CD4-positive, alpha-beta T cell (primary cell): ENCODE results near the gene INPP4B. TPM values are rescaled to one million over a fixed set of nuclear protein-coding genes. Genes with fewer than 3 reads are reported as not detected.

Experiments used
- ATAC-seq: fragments of 200-7000 bp; cut with Tn5 transposase; one replicate; pipeline ENCODE4 v1.10.0; 2022; ENCODE audit warnings: mild to moderate bottlenecking; ENCODE audit not compliant: poor library complexity
- CTCF ChIA-PET: fragments of 350-600 bp; sonication (Branson Sonifier 250); formaldehyde crosslinking; loops from one replicate; lab custom pipeline; 2021; ENCODE audit warnings: antibody characterized with exemption, inconsistent platforms; lab: Charles Lee
- POLR2A ChIA-PET: fragments of 350-600 bp; sonication (Branson Sonifier 250); formaldehyde crosslinking; loops from one replicate; lab custom pipeline; 2021; ENCODE audit warnings: antibody characterized with exemption, inconsistent platforms; lab: Charles Lee
- DNase-seq, 14 experiments: peaks; one replicate each; pipeline ENCODE4 v3.0.0-alpha.2; 2013 to 2020; ENCODE audit warnings: mixed read lengths in 2 of 14
- H3K27ac ChIP-seq, 2 donors: one replicate each; pipeline versions ENCODE4 v1.5.1 to v1.7.0; 2013; ENCODE audit warnings: low read length in 2 of 2, low read depth in 1 of 2, mild to moderate bottlenecking in 1 of 2
- H3K27me3 ChIP-seq, 2 experiments: 1 replicate in 1 of 2; 2 replicates in 1 of 2; pipeline versions ENCODE4 v1.6.1 to v1.7.0; 2013; ENCODE audit warnings: low read length in 2 of 2, control low read depth in 1 of 2, mild to moderate bottlenecking in 1 of 2, moderate library complexity in 1 of 2; ENCODE audit not compliant: insufficient read depth in 2 of 2, control insufficient read depth in 1 of 2
- H3K36me3 ChIP-seq: one replicate; pipeline ENCODE4 v1.6.1; 2013; ENCODE audit warnings: low read length, control low read depth; ENCODE audit not compliant: insufficient read depth
- H3K4me1 ChIP-seq: one replicate; pipeline ENCODE4 v1.6.1; 2013; ENCODE audit warnings: low read length, control low read depth; ENCODE audit not compliant: insufficient read depth
- H3K4me3 ChIP-seq: one replicate; pipeline ENCODE4 v1.5.1; 2013; ENCODE audit warnings: mild to moderate bottlenecking, low read length, moderate library complexity
- H3K9me3 ChIP-seq, 2 experiments: 1 replicate in 1 of 2; 2 replicates in 1 of 2; pipeline versions ENCODE4 v1.6.1 to v1.7.0; 2013; ENCODE audit warnings: low read length in 2 of 2, mild to moderate bottlenecking in 2 of 2, control low read depth in 1 of 2, moderate library complexity in 1 of 2; ENCODE audit not compliant: control insufficient read depth in 1 of 2, insufficient read depth in 1 of 2
- H3K27ac Mint-ChIP-seq: one replicate; pipeline ENCODE4 v1.8.0; 2020; ENCODE audit warnings: mixed read lengths
- H3K27me3 Mint-ChIP-seq: one replicate; pipeline ENCODE4 v1.8.0; 2021; ENCODE audit warnings: mixed read lengths
- H3K36me3 Mint-ChIP-seq: one replicate; pipeline ENCODE4 v1.8.0; 2021; ENCODE audit warnings: low read depth, mixed read lengths
- H3K4me1 Mint-ChIP-seq: one replicate; pipeline ENCODE4 v1.8.0; 2021; ENCODE audit warnings: low read depth, mixed read lengths
- H3K4me3 Mint-ChIP-seq: one replicate; pipeline ENCODE4 v1.8.0; 2020; ENCODE audit warnings: mild to moderate bottlenecking, mixed read lengths
- H3K9me3 Mint-ChIP-seq: one replicate; pipeline ENCODE4 v1.8.0; 2020; ENCODE audit warnings: mixed read lengths
- CTCF ChIP-seq: fragments of 200-600 bp; IDR thresholded peaks from one replicate; pipeline ENCODE4 v1.8.0; 2022; ENCODE audit warnings: antibody characterized with exemption, mild to moderate bottlenecking
- intact Hi-C, 2 experiments: fragments of 100-400 bp; cut with DNase I in 1 of 2; cut with micrococcal nuclease in 1 of 2; formaldehyde crosslinking; loops; one replicate each; pipeline versions ENCODE4 v1.15.1 to v1.9.0; 2023 to 2025; cut with DNase I, micrococcal nuclease
- total RNA-seq, 174 experiments: library from RNA in 2 of 174; stranded (reverse) in 2 of 174; gene quantifications; one replicate each; pipeline ENCODE4 v1.2.3 and lab custom pipeline; 2021 to 2026

INPP4B gene
- total RNA-seq, 2 experiments from 2014 or later: 50.7 to 53.8 TPM

- ATAC-seq (no peak), DNase-seq (peak in 1 of 14 experiments; percentile 43)
- H3K27me3 ChIP-seq: no peaks in the 10 kb centered on the region
- peaks cover 86% of the 10 kb centered on the region for H3K4me1 Mint-ChIP-seq
- no peaks in the 10 kb centered on the region for H3K9me3 Mint-ChIP-seq
- H3K36me3 Mint-ChIP-seq: no peaks in the 10 kb centered on the region
- peak overlapping the region; percentile 17 for H3K4me3 Mint-ChIP-seq
- no peak for TF ChIP-seq CTCF
- no peaks in the 10 kb centered on the region for H3K27me3 Mint-ChIP-seq
- H3K4me3 ChIP-seq: peak overlapping the region; percentile 17
- H3K36me3 ChIP-seq: no peaks in the 10 kb centered on the region
- H3K27ac Mint-ChIP-seq: peak overlapping the region; percentile 5
- H3K4me1 ChIP-seq: peaks cover 30% of the 10 kb centered on the region
- no peak overlapping the region for H3K27ac ChIP-seq
- intact Hi-C loops: loop anchor here in 1 of 2 experiments (5.0 to 10.0 kb wide), 2 partner anchors 166 to 289 kb away; partner anchors contain the start of gene INPP4B
- POLR2A ChIA-PET: interaction anchor here (0.5 kb wide), 1 partner anchor 20 kb away, joined by 3 read pairs; no protein-coding TSS in a partner anchor
- CTCF ChIA-PET: no interaction called here
- H3K9me3 ChIP-seq: no peaks in the 10 kb centered on the region
Observed at GRCh38 chr4:142556048-142556447, 290.1 kb downstream of the INPP4B start.

DNA sequence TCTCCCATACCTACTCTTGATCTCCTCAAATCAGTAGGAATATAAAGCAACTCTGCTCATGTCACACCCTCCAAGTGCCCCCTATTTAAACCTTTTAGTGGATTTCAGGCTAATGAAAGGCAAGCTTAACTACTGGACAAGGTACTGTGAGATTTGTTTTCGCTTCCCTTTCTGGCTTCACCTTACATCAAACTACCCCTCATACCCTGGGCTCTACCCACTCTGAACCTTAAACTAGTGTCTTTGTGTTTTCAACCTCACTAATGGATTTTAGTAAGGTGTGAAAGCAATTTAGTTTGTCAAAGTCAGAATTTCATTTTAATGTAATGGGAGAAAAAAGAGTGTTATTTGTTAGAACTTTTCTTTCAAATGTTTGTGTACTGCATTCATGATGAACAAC is 291.7 kb downstream of the INPP4B start:
- Mint-ChIP-seq H3K27ac (no peak overlapping the region), H3K36me3 (no peaks in the 10 kb centered on the region), H3K4me3 (no peak overlapping the region), H3K4me1 (peaks cover 88% of the 10 kb centered on the region), H3K9me3 (no peaks in the 10 kb centered on the region), H3K27me3 (no peaks in the 10 kb centered on the region)
- no peak overlapping the region for H3K27ac ChIP-seq
- no peak overlapping the region for H3K4me3 ChIP-seq
- CTCF ChIA-PET: interaction anchor here (1.1 to 2.2 kb wide), 3 partner anchors 44 to 201 kb away, joined by 3 to 7 read pairs (median 4); no protein-coding TSS in a partner anchor
- no peak for ATAC-seq
- peaks cover 27% of the 10 kb centered on the region for H3K4me1 ChIP-seq
- no peaks in the 10 kb centered on the region for H3K9me3 ChIP-seq
- H3K36me3 ChIP-seq: no peaks in the 10 kb centered on the region
- intact Hi-C loops: loop anchor here in 1 of 2 experiments (10.0 kb wide), 1 partner anchor 290 kb away; the partner anchor contains the start of gene INPP4B
- POLR2A ChIA-PET: interaction anchor here (1.7 to 2.2 kb wide), 2 partner anchors 9 to 12 kb away, joined by 6 to 10 read pairs; no protein-coding TSS in a partner anchor
- no peak for DNase-seq
- TF ChIP-seq CTCF: no peak
- no peaks in the 10 kb centered on the region for H3K27me3 ChIP-seq

DNA sequence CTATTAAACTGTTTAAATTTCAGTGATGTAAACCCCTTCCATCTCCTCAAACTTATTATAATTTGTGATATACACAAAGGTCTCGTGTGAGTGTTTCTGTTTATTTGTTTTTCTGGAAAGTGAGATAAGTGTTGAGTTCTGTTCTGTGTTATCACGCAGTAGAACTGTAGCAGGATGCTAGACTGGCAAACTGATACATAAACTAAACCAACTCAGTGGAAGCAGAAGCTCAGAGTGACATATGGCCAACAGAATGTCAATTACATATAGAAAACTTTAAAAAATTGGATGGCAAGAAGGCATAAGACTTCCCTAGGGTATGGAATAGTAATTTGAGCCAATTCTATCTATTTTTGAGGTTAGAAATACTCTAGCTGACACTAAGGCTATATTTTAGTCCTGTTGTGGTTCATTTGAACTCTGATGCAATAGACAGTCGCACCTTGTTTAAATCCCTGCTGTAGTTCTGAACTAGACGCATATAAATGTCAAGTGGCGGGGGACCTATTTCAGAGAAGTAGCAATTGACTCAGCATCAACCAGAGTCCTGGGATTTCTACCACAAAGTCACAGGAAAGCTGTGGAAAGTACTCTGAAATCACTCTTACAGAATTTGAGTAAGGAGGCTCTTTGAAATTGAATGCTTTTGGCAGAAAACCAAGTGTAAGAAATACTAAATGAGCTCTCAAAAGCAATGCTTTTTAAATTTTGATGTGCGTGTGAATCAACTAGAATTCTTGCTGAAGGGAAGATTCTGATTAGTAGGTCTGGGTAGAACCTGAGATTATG is 294.4 kb downstream of the INPP4B start:
- POLR2A ChIA-PET: no interaction called here
- no peak overlapping the region for H3K4me3 ChIP-seq
- intact Hi-C loops: loop anchor here in 1 of 2 experiments (10.0 kb wide), 1 partner anchor 293 kb away; the partner anchor contains the start of gene INPP4B
- H3K36me3 ChIP-seq: no peaks in the 10 kb centered on the region
- TF ChIP-seq CTCF: no peak
- no peaks in the 10 kb centered on the region for H3K9me3 Mint-ChIP-seq
- no peak overlapping the region for H3K27ac ChIP-seq
- H3K36me3 Mint-ChIP-seq: no peaks in the 10 kb centered on the region
- peaks cover 77% of the 10 kb centered on the region for H3K4me1 Mint-ChIP-seq
- DNase-seq (no peak), ATAC-seq (no peak)
- no peaks in the 10 kb centered on the region for H3K9me3 ChIP-seq
- CTCF ChIA-PET: interaction anchor here (0.6 kb wide), 1 partner anchor 217 kb away, joined by 3 read pairs; no protein-coding TSS in a partner anchor
- H3K27ac Mint-ChIP-seq: peak overlapping the region; percentile 5
- H3K4me1 ChIP-seq: peaks cover 21% of the 10 kb centered on the region
- no peaks in the 10 kb centered on the region for H3K27me3 ChIP-seq
- no peak overlapping the region for H3K4me3 Mint-ChIP-seq
- H3K27me3 Mint-ChIP-seq: no peaks in the 10 kb centered on the region
